Ascending aorta (tissue), 2 donors: ENCODE measurements around the gene GCM1. TPM values are rescaled to one million over a fixed set of nuclear protein-coding genes. Genes with fewer than 3 reads are reported as not detected.

ENCODE experiments used
- DNase-seq, 2 donors: peaks; one replicate each; pipeline ENCODE4 v3.0.0-alpha.2; 2019; ENCODE audit warnings: low spot score in 2 of 2
- H3K27ac ChIP-seq, 2 donors: fragments of 200-600 bp; sonication (generic); one replicate each; pipeline ENCODE4 v1.5.1; 2016 to 2017; ENCODE audit warnings: mild to moderate bottlenecking in 1 of 2
- H3K27me3 ChIP-seq: fragments of 200-600 bp; sonication (generic); one replicate; pipeline ENCODE4 v1.5.1; 2017
- H3K36me3 ChIP-seq, 2 donors: fragments of 200-600 bp; sonication (generic); one replicate each; pipeline ENCODE4 v1.5.1; 2016
- H3K4me1 ChIP-seq, 2 donors: fragments of 200-600 bp; sonication (generic); one replicate each; pipeline ENCODE4 v1.5.1; 2016 to 2017; ENCODE audit warnings: mild to moderate bottlenecking in 1 of 2
- H3K4me3 ChIP-seq, 2 donors: fragments of 200-600 bp; sonication (generic); one replicate each; pipeline ENCODE4 v1.5.1; 2016 to 2017; ENCODE audit warnings: mild to moderate bottlenecking in 1 of 2
- H3K9me3 ChIP-seq, 2 donors: fragments of 200-600 bp; sonication (generic); one replicate each; pipeline ENCODE4 v1.5.1; 2016
- intact Hi-C: fragments of 100-400 bp; cut with DNase I; formaldehyde crosslinking; loops from one replicate; pipeline ENCODE4 v1.15.1; 2023
- total RNA-seq: library from RNA; depleted of rRNA; stranded (reverse); fragments of >200 nt; gene quantifications from one replicate; pipeline ENCODE4 v1.1.0, GENCODE V29; 2016
- TF ChIP-seq, protein P1 (sequence below), 3 experiments: fragments of 200-600 bp in 2 of 3; fragments of 450-650 bp in 1 of 3; sonication (generic) in 2 of 3; IDR thresholded peaks; one replicate each; pipeline ENCODE4 v1.5.1; 2016 to 2019; ENCODE audit warnings: antibody characterized with exemption in 3 of 3, mild to moderate bottlenecking in 1 of 3, moderate library complexity in 1 of 3

Gene GCM1
- total RNA-seq, 1 donor from 2014 or later, result not detected

DNA sequence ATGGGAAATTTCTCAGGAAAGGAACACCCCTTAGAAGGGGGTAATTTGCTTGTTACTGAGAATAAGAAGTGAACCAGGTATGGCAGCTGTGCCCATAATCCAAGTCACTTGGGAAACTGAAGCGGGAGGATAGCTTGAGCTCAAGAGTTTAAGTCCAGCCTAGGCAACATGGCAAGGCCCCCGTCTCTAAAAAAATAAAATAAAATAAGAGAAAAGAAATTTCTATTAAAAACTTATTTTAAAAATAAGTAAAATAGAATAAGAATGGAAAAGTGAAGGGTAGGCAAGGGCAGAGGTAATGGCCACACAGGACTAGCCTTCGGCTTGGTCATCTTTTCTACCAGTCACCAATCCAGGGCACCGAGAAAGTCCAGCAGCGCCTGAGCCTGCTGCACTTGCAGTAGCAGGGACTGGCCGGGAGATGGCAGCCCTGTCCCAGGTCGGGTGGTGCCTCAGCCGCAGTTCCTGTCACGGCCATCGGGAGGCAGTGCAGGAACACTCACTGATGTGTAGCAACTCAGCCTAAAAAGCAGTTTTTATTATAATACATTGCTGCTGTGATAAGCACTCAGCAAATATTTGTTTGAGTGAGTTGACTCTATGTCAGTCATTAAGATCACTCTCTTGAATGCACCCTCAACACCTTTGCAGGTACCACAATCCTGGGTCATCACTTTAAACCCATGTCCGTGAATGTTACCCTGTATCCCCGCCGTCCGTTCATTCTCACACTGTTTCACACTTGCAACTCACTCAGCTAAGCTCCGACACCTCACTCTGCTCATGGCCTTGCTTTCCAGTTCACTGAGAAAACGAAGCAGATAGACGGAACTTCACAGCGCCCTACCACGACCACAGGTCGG is 23.2 kb upstream of the GCM1 start:
- peak; percentile 52 to 93 for DNase-seq
- intact Hi-C loops, result loop anchor here (1.0 to 10.0 kb wide), 6 partner anchors 120 to 555 kb away; no protein-coding TSS in a partner anchor
- Histone ChIP-seq H3K27ac (no peak overlapping the region), H3K36me3 (no peaks in the 10 kb centered on the region), H3K27me3 (no peaks in the 10 kb centered on the region), H3K9me3 (no peaks in the 10 kb centered on the region), H3K4me3 (no peak overlapping the region), H3K4me1 (no peaks in the 10 kb centered on the region)
- TF ChIP-seq, protein P1, sequence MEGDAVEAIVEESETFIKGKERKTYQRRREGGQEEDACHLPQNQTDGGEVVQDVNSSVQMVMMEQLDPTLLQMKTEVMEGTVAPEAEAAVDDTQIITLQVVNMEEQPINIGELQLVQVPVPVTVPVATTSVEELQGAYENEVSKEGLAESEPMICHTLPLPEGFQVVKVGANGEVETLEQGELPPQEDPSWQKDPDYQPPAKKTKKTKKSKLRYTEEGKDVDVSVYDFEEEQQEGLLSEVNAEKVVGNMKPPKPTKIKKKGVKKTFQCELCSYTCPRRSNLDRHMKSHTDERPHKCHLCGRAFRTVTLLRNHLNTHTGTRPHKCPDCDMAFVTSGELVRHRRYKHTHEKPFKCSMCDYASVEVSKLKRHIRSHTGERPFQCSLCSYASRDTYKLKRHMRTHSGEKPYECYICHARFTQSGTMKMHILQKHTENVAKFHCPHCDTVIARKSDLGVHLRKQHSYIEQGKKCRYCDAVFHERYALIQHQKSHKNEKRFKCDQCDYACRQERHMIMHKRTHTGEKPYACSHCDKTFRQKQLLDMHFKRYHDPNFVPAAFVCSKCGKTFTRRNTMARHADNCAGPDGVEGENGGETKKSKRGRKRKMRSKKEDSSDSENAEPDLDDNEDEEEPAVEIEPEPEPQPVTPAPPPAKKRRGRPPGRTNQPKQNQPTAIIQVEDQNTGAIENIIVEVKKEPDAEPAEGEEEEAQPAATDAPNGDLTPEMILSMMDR (IDR thresholded peaks at IDR 0.05), result peak; percentile 100

- H3K27ac ChIP-seq, result no peak overlapping the region
Observed at GRCh38 chr6:53168516-53169267, 20.1 kb upstream of the GCM1 start.

DNA sequence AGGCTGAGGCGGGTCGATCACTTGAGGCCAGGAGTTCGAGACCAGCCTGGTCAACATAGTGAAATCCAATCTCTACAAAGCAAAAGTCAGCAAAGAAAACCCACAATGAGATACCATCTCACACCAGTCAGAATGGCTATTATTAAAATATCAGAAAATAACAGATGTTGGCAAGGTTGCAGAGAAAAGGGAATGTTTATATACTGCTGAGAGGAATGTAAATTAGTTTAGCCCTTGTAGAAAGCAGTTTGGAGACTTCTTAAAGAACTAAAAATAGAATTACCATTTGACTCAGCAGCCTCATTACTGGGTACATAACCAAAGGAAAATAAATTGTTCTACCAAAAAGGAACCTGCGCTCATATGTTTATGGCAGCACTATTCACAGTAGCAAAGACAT is 16.7 kb upstream of the GCM1 start:
- Histone ChIP-seq H3K27me3 (no peaks in the 10 kb centered on the region), H3K4me1 (no peaks in the 10 kb centered on the region), H3K27ac (no peak overlapping the region), H3K9me3 (no peaks in the 10 kb centered on the region), H3K36me3 (no peaks in the 10 kb centered on the region), H3K4me3 (no peak overlapping the region)
- intact Hi-C loops, result no loop called here
- no peak for DNase-seq
- TF ChIP-seq, protein P1 (IDR thresholded peaks at IDR 0.05), result no peak

More at GRCh38 chr6:53168516-53169267, 20.1 kb upstream of the GCM1 start:
- intact Hi-C loops, result no loop called here
- Histone ChIP-seq H3K9me3 (no peaks in the 10 kb centered on the region), H3K27me3 (no peaks in the 10 kb centered on the region), H3K4me3 (no peak overlapping the region), H3K4me1 (no peaks in the 10 kb centered on the region), H3K36me3 (no peaks in the 10 kb centered on the region)
- TF ChIP-seq, protein P1 (IDR thresholded peaks at IDR 0.05), result no peak
- DNase-seq, result no peak

DNA sequence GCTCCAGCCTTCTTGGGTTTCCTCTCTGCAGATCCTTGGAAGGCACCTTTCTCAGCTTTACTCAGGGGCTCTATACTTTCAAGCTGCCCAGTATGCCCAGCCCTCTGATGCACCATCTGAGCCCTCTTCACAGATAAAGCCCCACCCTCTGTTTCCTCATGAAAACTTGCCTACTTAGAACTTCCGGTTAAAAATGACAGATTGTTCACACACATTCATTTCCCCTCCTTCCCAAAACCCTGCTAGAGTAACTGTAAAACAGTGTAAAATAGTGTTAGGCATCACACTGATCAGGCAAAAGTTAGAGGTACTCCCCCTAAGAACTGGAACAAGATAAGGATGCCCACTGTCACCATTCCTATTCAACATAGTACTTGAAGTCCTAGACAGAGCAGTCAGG is 14.0 kb upstream of the GCM1 start:
- H3K36me3 ChIP-seq, result no peaks in the 10 kb centered on the region
- intact Hi-C loops, result no loop called here
- no peak overlapping the region for H3K27ac ChIP-seq
- H3K9me3 ChIP-seq, result no peaks in the 10 kb centered on the region
- no peak for DNase-seq
- TF ChIP-seq, protein P1 (IDR thresholded peaks at IDR 0.05), result no peak
- H3K4me3 ChIP-seq, result no peak overlapping the region
- no peaks in the 10 kb centered on the region for H3K27me3 ChIP-seq
- H3K4me1 ChIP-seq, result no peaks in the 10 kb centered on the region

DNA sequence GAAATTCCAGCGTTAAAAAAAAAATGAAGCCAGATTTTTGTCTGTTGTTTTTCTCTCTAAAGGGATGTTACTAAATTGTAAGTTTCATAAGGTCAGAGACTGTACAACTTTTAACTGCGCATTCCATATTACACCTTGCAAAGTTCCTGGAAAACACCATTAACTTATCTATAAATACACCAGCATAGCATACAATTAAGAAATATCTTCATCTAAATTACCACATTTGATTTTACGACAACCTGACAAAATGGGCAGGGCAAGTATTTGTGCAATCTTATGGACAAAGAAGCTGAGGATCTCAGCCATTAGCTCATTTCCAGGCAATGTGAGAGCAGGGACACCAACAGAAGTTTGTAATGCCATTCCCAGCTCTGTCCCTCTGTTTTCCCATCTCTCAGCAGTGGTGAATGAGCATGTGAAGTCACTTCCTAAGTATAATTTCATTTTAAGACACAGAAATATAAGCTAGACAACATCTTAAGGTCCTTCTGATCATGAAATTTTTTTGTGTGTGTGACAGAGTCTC is 12.9 kb upstream of the GCM1 start:
- no peaks in the 10 kb centered on the region for H3K27me3 ChIP-seq
- no peak for DNase-seq
- intact Hi-C loops, result no loop called here
- H3K4me1 ChIP-seq, result no peaks in the 10 kb centered on the region
- H3K36me3 ChIP-seq, result no peaks in the 10 kb centered on the region
- H3K27ac ChIP-seq, result no peak overlapping the region
- H3K4me3 ChIP-seq, result no peak overlapping the region
- no peaks in the 10 kb centered on the region for H3K9me3 ChIP-seq
- TF ChIP-seq, protein P1 (IDR thresholded peaks at IDR 0.05), result no peak
